ENCODE data around the gene BLVRB. TPM values are rescaled to one million over a fixed set of nuclear protein-coding genes. Genes with fewer than 3 reads are reported as not detected.

BLVRB gene
- total and polyA plus RNA-seq, 9 of the 15 experiments (the other 6 are each of a cell fraction or from before 2014, with no cell fraction given) = 81.1 to 749 (median 331) TPM

GRCh38 chr19:40423938-40424337 is 41.6 kb downstream of the BLVRB start:
- Histone ChIP-seq H3K27me3 (ENCODE audit: control insufficient read depth in 2 of 2, insufficient read depth in 2 of 2, low read length in 2 of 2) (no peaks in the 10 kb centered on the region), H4K20me1 (replicated peaks; ENCODE audit: control insufficient read depth, insufficient read depth, low read length) (no peaks in the 10 kb centered on the region), H2AFZ (ENCODE audit: low read depth, low read length) (no peak overlapping the region), H3K27ac (ENCODE audit: extremely low read depth, low read depth, low read length) (peak overlapping the region; percentile 90; the same call in 2 of the 3 replicates), H3K4me2 (ENCODE audit: insufficient read depth, low read length) (peak overlapping the region; percentile 48; the same call in 1 of the 2 replicates), H3K36me3 (ENCODE audit: control insufficient read depth, insufficient read depth, low read length) (peaks cover 13% of the 10 kb centered on the region; the same call in 2 of the 3 replicates), H3K9me3 (replicated peaks; ENCODE audit: control insufficient read depth, insufficient read depth, low read depth, low read length) (no peaks in the 10 kb centered on the region), H3K79me2 (ENCODE audit: control insufficient read depth, insufficient read depth, low read length) (peaks cover 41% of the 10 kb centered on the region), H3K4me1 (replicated peaks in 1 of 2; ENCODE audit: control insufficient read depth in 2 of 2, insufficient read depth in 2 of 2, low read length in 2 of 2) (peaks cover 9 to 42% of the 10 kb centered on the region in 2 experiments; a peak in 4 of 5 replicates), H3K9ac (ENCODE audit: insufficient read depth in 1 of 2, low read depth in 2 of 2, low read length in 2 of 2) (peak overlapping the region in 1 of 2 experiments; percentile 91; a peak in 1 of 4 replicates), H3K4me3 (no peak overlapping the region), H3K9me1 (ENCODE audit: control insufficient read depth, insufficient read depth, low read length) (no peaks in the 10 kb centered on the region)
- FAIRE-seq (no peak), DNase-seq (ENCODE audit: extremely low read depth in 1 of 4, low spot score in 3 of 4) (no peak), ATAC-seq (no peak)
- ChIA-PET POLR2A (interaction anchor here (1.0 to 5.7 kb wide), 8 partner anchors 10 to 24 kb away, joined by 3 to 34 read pairs (median 6); partner anchors contain the start of gene PRX), CTCF (ENCODE audit: low intra/inter-chr PET ratio) (no interaction called here)
- in situ Hi-C loops (cut with MboI) = no loop called here
- WGBS (ENCODE audit: insufficient coverage, low coverage, missing lambda C conversion rate) = 87% methylated on average over 6 of the region's 6 CpGs
- TF ChIP-seq DNMT1 (IDR thresholded peaks at IDR 0.05) (no peak), HNRNPK (IDR thresholded peaks at IDR 0.05; ENCODE audit: low read depth, low read length, poor library complexity, severe bottlenecking) (no peak), HDAC1 (IDR thresholded peaks at IDR 0.05) (no peak), LCOR (CRISPR knock-in tag; IDR thresholded peaks at IDR 0.05) (no peak), MIER1 (IDR thresholded peaks at IDR 0.05; ENCODE audit: low read depth) (no peak), JUNB (CRISPR knock-in tag; conservative IDR thresholded peaks at IDR 0.05) (no peak), RBM25 (IDR thresholded peaks at IDR 0.05; ENCODE audit: low read depth, low read length, severe bottlenecking) (peak; percentile 63), TSHZ1 (CRISPR knock-in tag; IDR thresholded peaks at IDR 0.05) (no peak), FOXP1 (CRISPR knock-in tag; IDR thresholded peaks at IDR 0.05) (no peak), ZNF121 (CRISPR knock-in tag; conservative IDR thresholded peaks at IDR 0.05) (peak; percentile 68; the same call in 1 of the 2 replicates), PTBP1 (IDR thresholded peaks at IDR 0.05; ENCODE audit: low read depth, low read length) (no peak)
- TF ChIP-seq, protein P1, sequence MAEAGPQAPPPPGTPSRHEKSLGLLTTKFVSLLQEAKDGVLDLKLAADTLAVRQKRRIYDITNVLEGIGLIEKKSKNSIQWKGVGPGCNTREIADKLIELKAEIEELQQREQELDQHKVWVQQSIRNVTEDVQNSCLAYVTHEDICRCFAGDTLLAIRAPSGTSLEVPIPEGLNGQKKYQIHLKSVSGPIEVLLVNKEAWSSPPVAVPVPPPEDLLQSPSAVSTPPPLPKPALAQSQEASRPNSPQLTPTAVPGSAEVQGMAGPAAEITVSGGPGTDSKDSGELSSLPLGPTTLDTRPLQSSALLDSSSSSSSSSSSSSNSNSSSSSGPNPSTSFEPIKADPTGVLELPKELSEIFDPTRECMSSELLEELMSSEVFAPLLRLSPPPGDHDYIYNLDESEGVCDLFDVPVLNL (CRISPR knock-in tag; IDR thresholded peaks at IDR 0.05; ENCODE audit: low read depth) = no peak
- intact Hi-C loops (cut with micrococcal nuclease) = no loop called here
- no TSS peak for BruUV-seq (replicated peaks)

Measured in K562 (cell line).